Measurements from ENCODE around the gene SYK.

The SYK gene

DNA sequence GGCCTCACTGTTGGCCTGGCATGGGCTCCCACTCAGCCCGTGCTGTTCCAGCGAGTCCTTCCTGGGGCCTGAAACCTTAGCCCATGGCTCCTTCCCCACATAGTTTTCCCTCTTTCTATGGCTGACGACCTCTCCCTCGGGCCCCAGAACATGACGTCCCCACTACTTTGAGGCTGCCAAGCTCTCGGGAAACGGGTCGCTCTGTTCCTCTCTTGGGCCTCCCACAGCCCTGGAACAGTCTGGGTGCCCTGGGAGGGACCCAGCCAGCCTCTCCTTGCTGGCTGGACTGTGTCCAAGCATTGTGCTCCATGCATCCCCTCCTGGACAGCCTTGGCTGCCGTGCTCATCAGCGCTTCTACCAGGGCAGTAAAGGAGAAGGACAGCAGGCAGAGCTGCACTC, 118.3 kb downstream of the SYK start:
- Histone ChIP-seq H2AFZ (ENCODE audit: insufficient read depth, low read length, poor library complexity) (no peak overlapping the region), H3K9ac (ENCODE audit: low read length) (no peak overlapping the region), H3K23ac (ENCODE audit: low read length) (no peak overlapping the region), H3K4me2 (ENCODE audit: low read length) (no peak overlapping the region), H3K4me3 (ENCODE audit: low read depth, low read length) (no peak overlapping the region), H3K14ac (ENCODE audit: low read length) (no peak overlapping the region), H3K4ac (ENCODE audit: low read depth, low read length) (no peak overlapping the region), H2AK5ac (ENCODE audit: low read length) (no peak overlapping the region), H4K91ac (ENCODE audit: low read depth, low read length) (no peak overlapping the region), H3K36me3 (ENCODE audit: control insufficient read depth in 1 of 2, insufficient read depth in 2 of 2, low read length in 2 of 2) (no peaks in the 10 kb centered on the region), H2BK120ac (ENCODE audit: insufficient read depth, low read length, poor library complexity) (no peak overlapping the region), H3K79me1 (ENCODE audit: low read length) (no peaks in the 10 kb centered on the region), H3K4me1 (ENCODE audit: control insufficient read depth in 1 of 2, insufficient read depth in 2 of 2, low read length in 2 of 2) (no peaks in the 10 kb centered on the region), H3K27me3 (ENCODE audit: insufficient read depth, low read length) (no peaks in the 10 kb centered on the region), H3K79me2 (ENCODE audit: control insufficient read depth, insufficient read depth, low read length, poor library complexity) (no peaks in the 10 kb centered on the region), H2BK5ac (ENCODE audit: low read depth, low read length, poor library complexity) (no peak overlapping the region), H4K8ac (ENCODE audit: low read depth, low read length) (no peak overlapping the region), H3K27ac (ENCODE audit: low read depth, low read length) (no peak overlapping the region), H2BK12ac (ENCODE audit: low read length) (no peak overlapping the region), H3K9me3 (ENCODE audit: insufficient read depth, low read depth, low read length) (no peaks in the 10 kb centered on the region), H4K12ac (ENCODE audit: low read depth, low read length) (no peak overlapping the region), H3K18ac (ENCODE audit: low read length) (no peak overlapping the region)
- no CpG with 5 or more reads among the region's 10 CpGs for WGBS (ENCODE audit: extremely low coverage, insufficient coverage, insufficient read length)
- no peak for DNase-seq

- H4K91ac ChIP-seq (ENCODE audit: low read depth, low read length), result no peak overlapping the region
- H2BK120ac ChIP-seq (ENCODE audit: insufficient read depth, low read length, poor library complexity), result no peak overlapping the region
- H4K12ac ChIP-seq (ENCODE audit: low read depth, low read length), result no peak overlapping the region
- no CpG with 5 or more reads among the region's 8 CpGs for WGBS (ENCODE audit: extremely low coverage, insufficient coverage, insufficient read length)
- no peaks in the 10 kb centered on the region for H3K79me2 ChIP-seq (ENCODE audit: control insufficient read depth, insufficient read depth, low read length, poor library complexity)
- no peak overlapping the region for H3K4ac ChIP-seq (ENCODE audit: low read depth, low read length)
- no peaks in the 10 kb centered on the region for H3K36me3 ChIP-seq (ENCODE audit: control insufficient read depth in 1 of 2, insufficient read depth in 2 of 2, low read length in 2 of 2)
- no peaks in the 10 kb centered on the region for H3K4me1 ChIP-seq (ENCODE audit: control insufficient read depth in 1 of 2, insufficient read depth in 2 of 2, low read length in 2 of 2)
- H4K8ac ChIP-seq (ENCODE audit: low read depth, low read length), result no peak overlapping the region
- H3K4me3 ChIP-seq (ENCODE audit: low read depth, low read length), result no peak overlapping the region
- H3K79me1 ChIP-seq (ENCODE audit: low read length), result no peaks in the 10 kb centered on the region
- no peak overlapping the region for H3K18ac ChIP-seq (ENCODE audit: low read length)
- no peak overlapping the region for H2AFZ ChIP-seq (ENCODE audit: insufficient read depth, low read length, poor library complexity)
- no peak overlapping the region for H2BK5ac ChIP-seq (ENCODE audit: low read depth, low read length, poor library complexity)
- H2AK5ac ChIP-seq (ENCODE audit: low read length), result no peak overlapping the region
- no peak overlapping the region for H3K4me2 ChIP-seq (ENCODE audit: low read length)
- no peak overlapping the region for H3K14ac ChIP-seq (ENCODE audit: low read length)
- no peaks in the 10 kb centered on the region for H3K9me3 ChIP-seq (ENCODE audit: insufficient read depth, low read depth, low read length)
- H3K9ac ChIP-seq (ENCODE audit: low read length), result no peak overlapping the region
- H2BK12ac ChIP-seq (ENCODE audit: low read length), result no peak overlapping the region
- H3K23ac ChIP-seq (ENCODE audit: low read length), result no peak overlapping the region
- H3K27me3 ChIP-seq (ENCODE audit: insufficient read depth, low read length), result no peaks in the 10 kb centered on the region
- no peak overlapping the region for H3K27ac ChIP-seq (ENCODE audit: low read depth, low read length)
- DNase-seq, result no peak
Measured at GRCh38 chr9:90921104-90921503, 119.5 kb downstream of the SYK start.

- H3K79me1 ChIP-seq (ENCODE audit: low read length), result no peaks in the 10 kb centered on the region
- no CpG with 5 or more reads among the region's 7 CpGs for WGBS (ENCODE audit: extremely low coverage, insufficient coverage, insufficient read length)
- H3K18ac ChIP-seq (ENCODE audit: low read length), result no peak overlapping the region
- H3K9ac ChIP-seq (ENCODE audit: low read length), result no peak overlapping the region
- no peak overlapping the region for H3K4me2 ChIP-seq (ENCODE audit: low read length)
- H3K27me3 ChIP-seq (ENCODE audit: insufficient read depth, low read length), result no peaks in the 10 kb centered on the region
- H2BK12ac ChIP-seq (ENCODE audit: low read length), result no peak overlapping the region
- H2AK5ac ChIP-seq (ENCODE audit: low read length), result no peak overlapping the region
- H3K4ac ChIP-seq (ENCODE audit: low read depth, low read length), result no peak overlapping the region
- H2BK120ac ChIP-seq (ENCODE audit: insufficient read depth, low read length, poor library complexity), result no peak overlapping the region
- H4K8ac ChIP-seq (ENCODE audit: low read depth, low read length), result no peak overlapping the region
- no peak for DNase-seq
- H3K9me3 ChIP-seq (ENCODE audit: insufficient read depth, low read depth, low read length), result no peaks in the 10 kb centered on the region
- no peak overlapping the region for H2BK5ac ChIP-seq (ENCODE audit: low read depth, low read length, poor library complexity)
- no peak overlapping the region for H3K23ac ChIP-seq (ENCODE audit: low read length)
- no peaks in the 10 kb centered on the region for H3K36me3 ChIP-seq (ENCODE audit: control insufficient read depth in 1 of 2, insufficient read depth in 2 of 2, low read length in 2 of 2)
- H4K91ac ChIP-seq (ENCODE audit: low read depth, low read length), result no peak overlapping the region
- no peaks in the 10 kb centered on the region for H3K79me2 ChIP-seq (ENCODE audit: control insufficient read depth, insufficient read depth, low read length, poor library complexity)
- no peak overlapping the region for H3K27ac ChIP-seq (ENCODE audit: low read depth, low read length)
- no peak overlapping the region for H4K12ac ChIP-seq (ENCODE audit: low read depth, low read length)
- no peak overlapping the region for H2AFZ ChIP-seq (ENCODE audit: insufficient read depth, low read length, poor library complexity)
- peaks cover 0 to 3% of the 10 kb centered on the region in 2 experiments for H3K4me1 ChIP-seq (ENCODE audit: control insufficient read depth in 1 of 2, insufficient read depth in 2 of 2, low read length in 2 of 2)
- H3K14ac ChIP-seq (ENCODE audit: low read length), result no peak overlapping the region
- no peak overlapping the region for H3K4me3 ChIP-seq (ENCODE audit: low read depth, low read length)
Measured at GRCh38 chr9:90921969-90922368, 120.3 kb downstream of the SYK start.

- no CpG with 5 or more reads among the region's 2 CpGs for WGBS (ENCODE audit: extremely low coverage, insufficient coverage, insufficient read length)
- Histone ChIP-seq H3K4me2 (ENCODE audit: low read length) (no peak overlapping the region), H3K79me1 (ENCODE audit: low read length) (no peaks in the 10 kb centered on the region)
Measured at GRCh38 chr9:90925581-90926257, 124.1 kb downstream of the SYK start.

More at GRCh38 chr9:90925581-90926257, 124.1 kb downstream of the SYK start:
- Histone ChIP-seq H3K23ac (ENCODE audit: low read length) (no peak overlapping the region), H3K14ac (ENCODE audit: low read length) (no peak overlapping the region), H3K4me3 (ENCODE audit: low read depth, low read length) (no peak overlapping the region), H3K27me3 (ENCODE audit: insufficient read depth, low read length) (no peaks in the 10 kb centered on the region), H3K4me1 (ENCODE audit: control insufficient read depth in 1 of 2, insufficient read depth in 2 of 2, low read length in 2 of 2) (peaks cover 2 to 3% of the 10 kb centered on the region in 2 experiments), H2BK120ac (ENCODE audit: insufficient read depth, low read length, poor library complexity) (no peak overlapping the region), H2AK5ac (ENCODE audit: low read length) (no peak overlapping the region), H4K91ac (ENCODE audit: low read depth, low read length) (no peak overlapping the region), H3K18ac (ENCODE audit: low read length) (no peak overlapping the region), H3K36me3 (ENCODE audit: control insufficient read depth in 1 of 2, insufficient read depth in 2 of 2, low read length in 2 of 2) (no peaks in the 10 kb centered on the region), H2AFZ (ENCODE audit: insufficient read depth, low read length, poor library complexity) (no peak overlapping the region), H2BK5ac (ENCODE audit: low read depth, low read length, poor library complexity) (no peak overlapping the region), H4K8ac (ENCODE audit: low read depth, low read length) (no peak overlapping the region), H2BK12ac (ENCODE audit: low read length) (no peak overlapping the region), H3K79me2 (ENCODE audit: control insufficient read depth, insufficient read depth, low read length, poor library complexity) (no peaks in the 10 kb centered on the region), H3K27ac (ENCODE audit: low read depth, low read length) (no peak overlapping the region), H3K9me3 (ENCODE audit: insufficient read depth, low read depth, low read length) (no peaks in the 10 kb centered on the region), H3K9ac (ENCODE audit: low read length) (no peak overlapping the region), H4K12ac (ENCODE audit: low read depth, low read length) (no peak overlapping the region), H3K4ac (ENCODE audit: low read depth, low read length) (no peak overlapping the region)
- peak; percentile 76 to 86 for DNase-seq
